CD4-positive, alpha-beta T cell (primary cell): ENCODE data around the gene NOTO. TPM values are rescaled to one million over a fixed set of nuclear protein-coding genes. Genes with fewer than 3 reads are reported as not detected.

Experiments used
- ATAC-seq: fragments of 200-7000 bp; cut with Tn5 transposase; one replicate; pipeline ENCODE4 v1.10.0; 2022; ENCODE audit warnings: mild to moderate bottlenecking; ENCODE audit not compliant: poor library complexity
- CTCF ChIA-PET: fragments of 350-600 bp; sonication (Branson Sonifier 250); formaldehyde crosslinking; loops from one replicate; lab custom pipeline; 2021; ENCODE audit warnings: antibody characterized with exemption, inconsistent platforms; lab: Charles Lee
- POLR2A ChIA-PET: fragments of 350-600 bp; sonication (Branson Sonifier 250); formaldehyde crosslinking; loops from one replicate; lab custom pipeline; 2021; ENCODE audit warnings: antibody characterized with exemption, inconsistent platforms; lab: Charles Lee
- DNase-seq, 14 experiments: peaks; one replicate each; pipeline ENCODE4 v3.0.0-alpha.2; 2013 to 2020; ENCODE audit warnings: mixed read lengths in 2 of 14
- H3K27ac ChIP-seq, 2 donors: one replicate each; pipeline versions ENCODE4 v1.5.1 to v1.7.0; 2013; ENCODE audit warnings: low read length in 2 of 2, low read depth in 1 of 2, mild to moderate bottlenecking in 1 of 2
- H3K27me3 ChIP-seq, 2 experiments: 1 replicate in 1 of 2; 2 replicates in 1 of 2; pipeline versions ENCODE4 v1.6.1 to v1.7.0; 2013; ENCODE audit warnings: low read length in 2 of 2, control low read depth in 1 of 2, mild to moderate bottlenecking in 1 of 2, moderate library complexity in 1 of 2; ENCODE audit not compliant: insufficient read depth in 2 of 2, control insufficient read depth in 1 of 2
- H3K36me3 ChIP-seq: one replicate; pipeline ENCODE4 v1.6.1; 2013; ENCODE audit warnings: low read length, control low read depth; ENCODE audit not compliant: insufficient read depth
- H3K4me1 ChIP-seq: one replicate; pipeline ENCODE4 v1.6.1; 2013; ENCODE audit warnings: low read length, control low read depth; ENCODE audit not compliant: insufficient read depth
- H3K4me3 ChIP-seq: one replicate; pipeline ENCODE4 v1.5.1; 2013; ENCODE audit warnings: mild to moderate bottlenecking, low read length, moderate library complexity
- H3K9me3 ChIP-seq, 2 experiments: 1 replicate in 1 of 2; 2 replicates in 1 of 2; pipeline versions ENCODE4 v1.6.1 to v1.7.0; 2013; ENCODE audit warnings: low read length in 2 of 2, mild to moderate bottlenecking in 2 of 2, control low read depth in 1 of 2, moderate library complexity in 1 of 2; ENCODE audit not compliant: control insufficient read depth in 1 of 2, insufficient read depth in 1 of 2
- H3K27ac Mint-ChIP-seq: one replicate; pipeline ENCODE4 v1.8.0; 2020; ENCODE audit warnings: mixed read lengths
- H3K27me3 Mint-ChIP-seq: one replicate; pipeline ENCODE4 v1.8.0; 2021; ENCODE audit warnings: mixed read lengths
- H3K36me3 Mint-ChIP-seq: one replicate; pipeline ENCODE4 v1.8.0; 2021; ENCODE audit warnings: low read depth, mixed read lengths
- H3K4me1 Mint-ChIP-seq: one replicate; pipeline ENCODE4 v1.8.0; 2021; ENCODE audit warnings: low read depth, mixed read lengths
- H3K4me3 Mint-ChIP-seq: one replicate; pipeline ENCODE4 v1.8.0; 2020; ENCODE audit warnings: mild to moderate bottlenecking, mixed read lengths
- H3K9me3 Mint-ChIP-seq: one replicate; pipeline ENCODE4 v1.8.0; 2020; ENCODE audit warnings: mixed read lengths
- intact Hi-C, 2 experiments: fragments of 100-400 bp; cut with DNase I in 1 of 2; cut with micrococcal nuclease in 1 of 2; formaldehyde crosslinking; loops; one replicate each; pipeline versions ENCODE4 v1.15.1 to v1.9.0; 2023 to 2025; cut with DNase I, micrococcal nuclease
- total RNA-seq, 174 experiments: library from RNA in 2 of 174; stranded (reverse) in 2 of 174; gene quantifications; one replicate each; pipeline ENCODE4 v1.2.3 and lab custom pipeline; 2021 to 2026
- TF ChIP-seq, protein P1 (sequence below): fragments of 200-600 bp; IDR thresholded peaks from one replicate; pipeline ENCODE4 v1.8.0; 2022; ENCODE audit warnings: antibody characterized with exemption, mild to moderate bottlenecking

NOTO gene
- total RNA-seq, 2 experiments from 2014 or later = not detected

DNA sequence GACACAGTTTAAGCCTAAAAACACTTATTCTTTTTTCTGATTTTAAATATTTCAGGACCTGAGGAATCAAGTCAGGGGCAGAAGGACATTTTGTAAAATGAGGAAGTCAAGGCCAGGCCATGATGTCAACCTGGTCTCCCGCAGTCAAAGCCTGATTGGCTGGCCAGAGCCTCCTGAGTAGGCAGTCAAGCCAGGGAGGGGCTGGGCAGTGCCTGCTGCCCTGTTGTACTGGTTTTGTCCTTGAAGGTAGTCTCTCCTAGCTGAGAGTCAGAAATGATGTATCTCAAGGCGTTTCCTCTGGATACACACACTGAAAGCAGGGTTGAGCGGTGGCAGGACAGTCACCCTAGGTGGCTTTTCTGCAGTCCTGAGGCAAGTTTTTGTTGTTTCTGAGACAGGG lies 51.5 kb downstream of the NOTO start:
- Mint-ChIP-seq H3K27me3 (no peaks in the 10 kb centered on the region), H3K4me3 (no peak overlapping the region), H3K36me3 (peaks cover 53% of the 10 kb centered on the region), H3K9me3 (no peaks in the 10 kb centered on the region), H3K4me1 (no peaks in the 10 kb centered on the region), H3K27ac (no peak overlapping the region)
- Histone ChIP-seq H3K27ac (no peak overlapping the region), H3K27me3 (no peaks in the 10 kb centered on the region), H3K4me3 (no peak overlapping the region), H3K36me3 (peaks cover 54% of the 10 kb centered on the region), H3K4me1 (peaks cover 13% of the 10 kb centered on the region), H3K9me3 (no peaks in the 10 kb centered on the region)
- intact Hi-C loops = no loop called here
- ATAC-seq = no peak
- TF ChIP-seq, protein P1, sequence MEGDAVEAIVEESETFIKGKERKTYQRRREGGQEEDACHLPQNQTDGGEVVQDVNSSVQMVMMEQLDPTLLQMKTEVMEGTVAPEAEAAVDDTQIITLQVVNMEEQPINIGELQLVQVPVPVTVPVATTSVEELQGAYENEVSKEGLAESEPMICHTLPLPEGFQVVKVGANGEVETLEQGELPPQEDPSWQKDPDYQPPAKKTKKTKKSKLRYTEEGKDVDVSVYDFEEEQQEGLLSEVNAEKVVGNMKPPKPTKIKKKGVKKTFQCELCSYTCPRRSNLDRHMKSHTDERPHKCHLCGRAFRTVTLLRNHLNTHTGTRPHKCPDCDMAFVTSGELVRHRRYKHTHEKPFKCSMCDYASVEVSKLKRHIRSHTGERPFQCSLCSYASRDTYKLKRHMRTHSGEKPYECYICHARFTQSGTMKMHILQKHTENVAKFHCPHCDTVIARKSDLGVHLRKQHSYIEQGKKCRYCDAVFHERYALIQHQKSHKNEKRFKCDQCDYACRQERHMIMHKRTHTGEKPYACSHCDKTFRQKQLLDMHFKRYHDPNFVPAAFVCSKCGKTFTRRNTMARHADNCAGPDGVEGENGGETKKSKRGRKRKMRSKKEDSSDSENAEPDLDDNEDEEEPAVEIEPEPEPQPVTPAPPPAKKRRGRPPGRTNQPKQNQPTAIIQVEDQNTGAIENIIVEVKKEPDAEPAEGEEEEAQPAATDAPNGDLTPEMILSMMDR = no peak
- ChIA-PET POLR2A (interaction anchor here (1.1 to 2.5 kb wide), 2 partner anchors 20 to 36 kb away, joined by 3 to 10 read pairs; partner anchors contain the start of gene CCT7), CTCF (no interaction called here)
- DNase-seq = no peak

DNA sequence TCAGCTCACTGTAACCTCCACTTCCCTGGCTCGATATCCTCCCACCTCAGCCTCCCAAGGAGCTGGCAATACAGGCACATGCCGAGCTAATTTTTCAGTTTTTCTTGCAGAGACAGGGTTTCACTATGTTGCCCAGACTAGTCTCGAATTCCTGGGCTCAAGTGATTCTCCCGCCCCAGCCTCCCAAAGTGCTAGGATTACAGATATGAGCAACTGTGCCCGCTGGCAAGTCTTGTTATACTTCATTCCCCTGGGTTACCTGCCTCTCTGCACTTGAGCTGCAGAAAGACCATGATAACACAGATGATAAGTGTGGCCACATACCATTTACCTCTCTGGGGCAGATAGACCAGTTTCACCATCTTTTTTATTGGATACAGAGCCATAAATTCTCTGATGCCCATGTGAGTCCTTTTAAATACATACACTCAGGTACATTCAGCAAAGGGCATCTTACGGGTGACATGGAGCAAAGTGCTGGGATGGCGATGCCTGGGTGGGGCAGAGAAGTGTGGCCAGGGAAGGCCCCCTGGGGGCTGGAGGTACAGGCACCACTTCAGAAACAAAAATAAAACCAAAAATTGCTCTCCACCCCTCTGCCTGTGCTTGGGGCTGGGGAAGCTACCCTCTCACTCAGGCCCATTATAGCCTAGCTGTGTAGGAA lies 52.1 kb downstream of the NOTO start:
- Histone ChIP-seq H3K9me3 (no peaks in the 10 kb centered on the region), H3K4me1 (peaks cover 13% of the 10 kb centered on the region), H3K27me3 (no peaks in the 10 kb centered on the region), H3K4me3 (no peak overlapping the region), H3K27ac (no peak overlapping the region), H3K36me3 (peaks cover 48% of the 10 kb centered on the region)
- TF ChIP-seq, protein P1 = no peak
- ChIA-PET CTCF (no interaction called here), POLR2A (interaction anchor here (1.1 to 2.5 kb wide), 2 partner anchors 20 to 35 kb away, joined by 3 to 10 read pairs; partner anchors contain the start of gene CCT7)
- Mint-ChIP-seq H3K27ac (no peak overlapping the region), H3K4me1 (no peaks in the 10 kb centered on the region), H3K4me3 (no peak overlapping the region), H3K9me3 (no peaks in the 10 kb centered on the region), H3K36me3 (peaks cover 53% of the 10 kb centered on the region), H3K27me3 (no peaks in the 10 kb centered on the region)
- DNase-seq (no peak), ATAC-seq (no peak)
- intact Hi-C loops = no loop called here

DNA sequence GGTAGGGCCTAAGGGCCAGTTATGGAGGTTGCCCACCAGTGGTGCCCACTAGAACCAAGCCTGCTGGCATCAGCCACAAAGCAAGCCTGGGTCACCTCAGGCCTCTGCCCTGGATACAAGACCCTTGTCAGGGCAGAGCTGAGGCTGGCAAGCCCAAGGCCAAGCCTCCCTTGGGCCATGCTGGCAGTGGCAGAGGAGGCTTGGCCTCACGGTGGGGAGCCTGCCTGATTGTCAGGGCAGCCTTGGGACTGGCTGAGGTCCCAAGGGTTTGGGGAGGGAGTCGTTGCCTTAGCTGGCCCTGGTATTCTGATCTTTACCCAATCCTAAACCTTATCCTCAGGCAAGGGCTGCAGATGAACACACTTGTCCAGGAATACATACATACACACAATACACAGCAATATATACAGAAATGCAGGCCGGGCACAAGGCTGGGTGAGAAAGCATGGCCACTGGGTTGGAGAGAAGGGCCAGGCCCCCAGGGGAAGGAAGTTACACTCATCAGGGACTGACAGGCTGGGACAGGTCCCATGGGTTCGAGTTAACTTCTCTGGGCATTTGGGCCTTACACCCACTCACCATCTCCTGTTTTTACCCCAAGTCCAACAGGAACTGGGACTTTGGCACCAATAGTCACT lies 52.8 kb downstream of the NOTO start:
- Histone ChIP-seq H3K4me3 (no peak overlapping the region), H3K27ac (no peak overlapping the region), H3K9me3 (no peaks in the 10 kb centered on the region), H3K36me3 (peaks cover 42% of the 10 kb centered on the region), H3K4me1 (peaks cover 13% of the 10 kb centered on the region), H3K27me3 (no peaks in the 10 kb centered on the region)
- ATAC-seq = no peak
- intact Hi-C loops = no loop called here
- ChIA-PET CTCF (no interaction called here), POLR2A (interaction anchor here (1.1 to 2.5 kb wide), 2 partner anchors 21 to 35 kb away, joined by 3 to 10 read pairs; partner anchors contain the start of gene CCT7)
- no peaks in the 10 kb centered on the region for H3K27me3 Mint-ChIP-seq
- DNase-seq = no peak
- H3K4me3 Mint-ChIP-seq = no peak overlapping the region
- TF ChIP-seq, protein P1 = no peak
- H3K9me3 Mint-ChIP-seq = no peaks in the 10 kb centered on the region
- H3K27ac Mint-ChIP-seq = no peak overlapping the region
- H3K4me1 Mint-ChIP-seq = no peaks in the 10 kb centered on the region
- peaks cover 50% of the 10 kb centered on the region for H3K36me3 Mint-ChIP-seq
